ENCODE measurements around the gene VPS9D1. TPM values are rescaled to one million over a fixed set of nuclear protein-coding genes. Genes with fewer than 3 reads are reported as not detected.

The VPS9D1 gene
- total and polyA plus RNA-seq, 2 experiments from 2014 or later: 2.1 to 2.2 TPM

GRCh38 chr16:89739383-89739782 is 18.7 kb upstream of the VPS9D1 start:
- Mint-ChIP-seq H3K36me3 (ENCODE audit: low read depth) (peaks cover 88% of the 10 kb centered on the region), H3K9me3 (no peaks in the 10 kb centered on the region; the same call in 2 of the 3 replicates), H3K27ac (no peak overlapping the region), H3K4me1 (no peaks in the 10 kb centered on the region), H3K27me3 (ENCODE audit: insufficient read depth, low read depth, poor library complexity) (peaks cover 8% of the 10 kb centered on the region), H3K4me3 (no peak overlapping the region)
- Histone ChIP-seq H3K27ac (ENCODE audit: low read depth) (no peak overlapping the region), H3K27me3 (ENCODE audit: insufficient read depth) (no peaks in the 10 kb centered on the region), H3K9me2 (ENCODE audit: insufficient read depth) (no peaks in the 10 kb centered on the region), H2AFZ (no peak overlapping the region), H4K20me1 (replicated peaks; ENCODE audit: insufficient read depth) (peaks cover 4% of the 10 kb centered on the region; the same call in 1 of the 2 replicates), H3K4me2 (no peak overlapping the region), H3K79me2 (replicated peaks; ENCODE audit: insufficient read depth) (no peaks in the 10 kb centered on the region), H3K4me3 (no peak overlapping the region), H3K36me3 (ENCODE audit: insufficient read depth) (peaks cover 29% of the 10 kb centered on the region; the same call in 1 of the 2 replicates), H3F3A (replicated peaks; ENCODE audit: low read depth) (peaks cover 7% of the 10 kb centered on the region), H3K4me1 (ENCODE audit: insufficient read depth) (no peaks in the 10 kb centered on the region)
- no peak for ATAC-seq
- DNase-seq (ENCODE audit: low spot score): no peak
- no peak for TF ChIP-seq EZH2phosphoT487 (IDR thresholded peaks at IDR 0.05; ENCODE audit: unreplicated experiment)
- TF ChIP-seq JUNB (IDR thresholded peaks at IDR 0.05; ENCODE audit: unreplicated experiment): no peak
- TF ChIP-seq ZNF462 (CRISPR knock-in tag; IDR thresholded peaks at IDR 0.05): no peak
- no peak for TF ChIP-seq CTCF (conservative IDR thresholded peaks at IDR 0.05; ENCODE audit: low read depth in 2 of 2)
- no peak for TF ChIP-seq POLR2AphosphoS5 (IDR thresholded peaks at IDR 0.05; ENCODE audit: low read depth)
- no peak for TF ChIP-seq ZNF331 (CRISPR knock-in tag; IDR thresholded peaks at IDR 0.05; ENCODE audit: low read depth)
- no peak for TF ChIP-seq REST (IDR thresholded peaks at IDR 0.05; ENCODE audit: unreplicated experiment)
- no peak for TF ChIP-seq ZNF114 (CRISPR knock-in tag; IDR thresholded peaks at IDR 0.05)
- TF ChIP-seq STAT1 (IDR thresholded peaks at IDR 0.05; ENCODE audit: unreplicated experiment): no peak
- TF ChIP-seq ETS1 (IDR thresholded peaks at IDR 0.05): no peak
- TF ChIP-seq CREB1 (CRISPR knock-in tag; IDR thresholded peaks at IDR 0.05; ENCODE audit: low read depth): no peak
- no peak for TF ChIP-seq EZH2 (IDR thresholded peaks at IDR 0.05; ENCODE audit: low read depth, unreplicated experiment)
- TF ChIP-seq NANOG (IDR thresholded peaks at IDR 0.05; ENCODE audit: borderline replicate concordance): no peak

Data from GM23338 (cell line).